Kidney (tissue), 14 donors: ENCODE measurements around the gene ZNF581. TPM values are rescaled to one million over a fixed set of nuclear protein-coding genes. Genes with fewer than 3 reads are reported as not detected.

Experiments
- DNase-seq, 5 donors: peaks; one replicate each; pipeline ENCODE4 v3.0.0-alpha.2; 2013 to 2020
- FAIRE-seq: peaks from 2 replicates; lab custom pipeline; 2012; peaks lifted over from hg19 to GRCh38; lab: Jason Lieb, UNC
- H3K27ac ChIP-seq, 2 donors: one replicate each; pipeline ENCODE4 v1.7.0; 2013; ENCODE audit warnings: low read depth in 2 of 2, low read length in 2 of 2, inconsistent platforms in 1 of 2
- H3K27me3 ChIP-seq: one replicate; pipeline ENCODE4 v1.7.1; 2013; ENCODE audit warnings: low read length, inconsistent platforms; ENCODE audit not compliant: control insufficient read depth, insufficient read depth
- H3K36me3 ChIP-seq, 3 donors: one replicate each; pipeline versions ENCODE4 v1.7.0 to v1.7.1; 2013; ENCODE audit warnings: low read length in 3 of 3, control low read depth in 1 of 3, inconsistent platforms in 1 of 3; ENCODE audit not compliant: insufficient read depth in 3 of 3, control insufficient read depth in 2 of 3
- H3K4me1 ChIP-seq, 3 donors: one replicate each; pipeline versions ENCODE4 v1.7.0 to v1.7.1; 2013; ENCODE audit warnings: low read length in 3 of 3, inconsistent platforms in 1 of 3, low read depth in 1 of 3; ENCODE audit not compliant: control insufficient read depth in 2 of 3, insufficient read depth in 2 of 3
- H3K4me3 ChIP-seq, 3 donors: one replicate each; pipeline versions ENCODE4 v1.7.0 to v1.8.1; 2013; ENCODE audit warnings: low read length in 3 of 3, control low read depth in 1 of 3, inconsistent platforms in 1 of 3
- H3K9ac ChIP-seq, 3 donors: one replicate each; pipeline versions ENCODE4 v1.7.0 to v1.7.1; 2013; ENCODE audit warnings: low read length in 3 of 3, control low read depth in 1 of 3, inconsistent platforms in 1 of 3
- H3K9me3 ChIP-seq, 3 donors: one replicate each; pipeline versions ENCODE4 v1.7.0 to v1.7.1; 2013; ENCODE audit warnings: low read length in 3 of 3, control low read depth in 1 of 3, inconsistent platforms in 1 of 3; ENCODE audit not compliant: control insufficient read depth in 2 of 3, insufficient read depth in 1 of 3
- intact Hi-C: fragments of 100-400 bp; cut with DNase I; formaldehyde crosslinking; loops from one replicate; pipeline ENCODE4 v1.11.1; 2022
- polyA plus RNA-seq: library from polyadenylated mRNA; stranded (reverse); fragments of 350-450 nt; fragmentation: Illumina TruSeq; extraction: RNeasy Lipid Tissue Mini Kit (QIAGEN cat#74804); gene quantifications from one replicate; pipeline ENCODE4 v1.2.3, GENCODE V29; 2014; ENCODE audit warnings: low read depth, low replicate concordance; ENCODE audit not compliant: insufficient read depth
- total RNA-seq: library from RNA; stranded (reverse); fragmentation: NEBNext Ultra II Directional; extraction: Animal tissue kit (Norgen Biotek cat#: 25700); gene quantifications from one replicate; pipeline ENCODE4 v1.2.1, GENCODE V29; 2021
- TF ChIP-seq, protein P1 (sequence below): IDR thresholded peaks from 3 replicates; pipeline ENCODE4 v1.5.1; 2012; ENCODE audit warnings: mild to moderate bottlenecking, moderate library complexity, borderline replicate concordance; ENCODE audit not compliant: insufficient read depth; ENCODE audit errors: extremely low read depth
- donor health status: control.
- donor health status: control.
- donor health status: control.
- donor health status: control.
- donor health status: control.
- donor health status: DM: yes; HTN: yes; CAD: no.
- donor health status: Normal renal cell carcinoma (clear cell type).

ZNF581 gene
- total and polyA plus RNA-seq, 2 donors from 2014 or later: 22.0 to 23.6 TPM

GRCh38 chr19:55689411-55690108 is 46.1 kb downstream of the ZNF581 start:
- TF ChIP-seq, protein P1, sequence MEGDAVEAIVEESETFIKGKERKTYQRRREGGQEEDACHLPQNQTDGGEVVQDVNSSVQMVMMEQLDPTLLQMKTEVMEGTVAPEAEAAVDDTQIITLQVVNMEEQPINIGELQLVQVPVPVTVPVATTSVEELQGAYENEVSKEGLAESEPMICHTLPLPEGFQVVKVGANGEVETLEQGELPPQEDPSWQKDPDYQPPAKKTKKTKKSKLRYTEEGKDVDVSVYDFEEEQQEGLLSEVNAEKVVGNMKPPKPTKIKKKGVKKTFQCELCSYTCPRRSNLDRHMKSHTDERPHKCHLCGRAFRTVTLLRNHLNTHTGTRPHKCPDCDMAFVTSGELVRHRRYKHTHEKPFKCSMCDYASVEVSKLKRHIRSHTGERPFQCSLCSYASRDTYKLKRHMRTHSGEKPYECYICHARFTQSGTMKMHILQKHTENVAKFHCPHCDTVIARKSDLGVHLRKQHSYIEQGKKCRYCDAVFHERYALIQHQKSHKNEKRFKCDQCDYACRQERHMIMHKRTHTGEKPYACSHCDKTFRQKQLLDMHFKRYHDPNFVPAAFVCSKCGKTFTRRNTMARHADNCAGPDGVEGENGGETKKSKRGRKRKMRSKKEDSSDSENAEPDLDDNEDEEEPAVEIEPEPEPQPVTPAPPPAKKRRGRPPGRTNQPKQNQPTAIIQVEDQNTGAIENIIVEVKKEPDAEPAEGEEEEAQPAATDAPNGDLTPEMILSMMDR: no peak
- no peak overlapping the region for H3K4me3 ChIP-seq
- intact Hi-C loops: no loop called here
- H3K9ac ChIP-seq: peak overlapping the region in 1 of 3 donors; percentile 19
- DNase-seq (peak in 1 of 5 donors; percentile 60), FAIRE-seq (no peak)
- H3K4me1 ChIP-seq: peaks cover 0 to 56% (median 25%) of the 10 kb centered on the region in 3 donors
- no peaks in the 10 kb centered on the region for H3K27me3 ChIP-seq
- H3K9me3 ChIP-seq: no peaks in the 10 kb centered on the region
- H3K27ac ChIP-seq: peak overlapping the region in 1 of 2 donors; percentile 41
- peaks cover 0 to 48% (median 22%) of the 10 kb centered on the region in 3 donors for H3K36me3 ChIP-seq

DNA sequence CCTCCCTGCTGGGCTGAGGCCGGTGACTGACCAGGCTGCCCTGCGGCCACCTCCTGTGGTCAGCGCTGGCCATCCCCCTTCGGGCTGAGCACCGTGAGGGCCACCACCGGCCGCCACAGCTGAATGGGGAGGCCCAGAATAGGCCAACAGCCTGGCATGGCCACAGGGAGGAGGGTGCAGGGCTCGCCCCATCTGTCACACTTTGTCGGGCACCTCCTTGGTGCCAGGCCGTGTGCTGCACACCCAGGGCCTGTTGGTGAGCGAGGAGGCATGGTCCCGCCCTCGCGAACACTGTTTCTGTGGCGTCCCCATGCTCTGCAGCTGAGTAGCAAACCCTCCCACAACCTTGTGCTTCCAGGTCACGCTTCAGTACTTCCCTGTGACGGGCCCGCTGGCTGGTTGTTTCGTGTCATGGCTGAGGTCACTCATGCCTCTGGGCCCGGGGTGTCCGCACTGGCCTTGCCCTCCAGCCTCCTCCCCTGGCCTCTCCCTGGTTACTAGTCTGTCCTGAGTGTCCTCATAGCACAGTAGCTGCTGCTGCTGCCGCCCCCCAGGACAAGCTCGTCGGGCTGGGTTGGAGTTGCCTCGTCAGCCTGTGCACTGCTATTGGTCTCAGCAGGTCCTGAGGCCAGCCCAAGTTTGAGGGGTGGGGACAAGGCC is 46.8 kb downstream of the ZNF581 start:
- peaks cover 0 to 48% (median 20%) of the 10 kb centered on the region in 3 donors for H3K36me3 ChIP-seq

GRCh38 chr19:55690769-55691545 is 47.5 kb downstream of the ZNF581 start:
- intact Hi-C loops: no loop called here
- TF ChIP-seq, protein P1: no peak
- Histone ChIP-seq H3K9me3 (no peaks in the 10 kb centered on the region), H3K36me3 (peaks cover 0 to 47% (median 16%) of the 10 kb centered on the region in 3 donors), H3K4me1 (peaks cover 0 to 42% (median 11%) of the 10 kb centered on the region in 3 donors), H3K9ac (peak overlapping the region in 1 of 3 donors; percentile 40), H3K27ac (peak overlapping the region in 1 of 2 donors; percentile 5), H3K27me3 (no peaks in the 10 kb centered on the region), H3K4me3 (no peak overlapping the region)
- DNase-seq: peak in 1 of 5 donors; percentile 69
- FAIRE-seq: no peak

More for the DNA sequence above, 46.8 kb downstream of the ZNF581 start:
- DNase-seq (peak; percentile 64 to 88 (median 73)), FAIRE-seq (no peak)
- H3K27me3 ChIP-seq: no peaks in the 10 kb centered on the region
- H3K4me1 ChIP-seq: peaks cover 0 to 49% (median 19%) of the 10 kb centered on the region in 3 donors
- H3K9me3 ChIP-seq: no peaks in the 10 kb centered on the region
- H3K27ac ChIP-seq: peak overlapping the region in 1 of 2 donors; percentile 20
- intact Hi-C loops: no loop called here
- H3K4me3 ChIP-seq: no peak overlapping the region
- TF ChIP-seq, protein P1: no peak
- peak overlapping the region in 1 of 3 donors; percentile 40 for H3K9ac ChIP-seq
